CD14-positive monocyte (primary cell): ENCODE results near the gene ALDH3A2. TPM values are rescaled to one million over a fixed set of nuclear protein-coding genes. Genes with fewer than 3 reads are reported as not detected.
A peak's percentile ranks its signal among the peaks of the same experiment; 100 is the strongest.

Experiments
- DNase-seq, 3 donors: peaks; one replicate each; pipeline ENCODE4 v3.0.0-alpha.2; 2011 to 2022
- H2AFZ ChIP-seq: 2 replicates; pipeline ENCODE4 v1.6.0; 2012; ENCODE audit warnings: mild to moderate bottlenecking, low read depth, low read length, inconsistent platforms; ENCODE audit not compliant: insufficient read depth, poor library complexity, severe bottlenecking
- H3K27ac ChIP-seq, 2 donors: 1 replicate in 1 of 2; 2 replicates in 1 of 2; pipeline ENCODE4 v1.5.1; 2012 to 2013; ENCODE audit warnings: low read length in 2 of 2, control low read depth in 1 of 2, inconsistent platforms in 1 of 2, low read depth in 1 of 2, mild to moderate bottlenecking in 1 of 2
- H3K27me3 ChIP-seq, 2 donors: one replicate each; pipeline versions ENCODE4 v1.6.0 to v1.6.1; 2011 to 2013; ENCODE audit warnings: low read length in 2 of 2; ENCODE audit not compliant: control insufficient read depth in 2 of 2, insufficient read depth in 2 of 2
- H3K36me3 ChIP-seq, 2 donors: replicated peaks in 1 of 2; 1 replicate in 1 of 2; 2 replicates in 1 of 2; pipeline versions ENCODE4 v1.5.1 to v1.6.1; 2012 to 2013; ENCODE audit warnings: low read length in 2 of 2, control low read depth in 1 of 2, inconsistent platforms in 1 of 2, mild to moderate bottlenecking in 1 of 2; ENCODE audit not compliant: insufficient read depth in 2 of 2, control insufficient read depth in 1 of 2
- H3K4me1 ChIP-seq, 2 donors: 1 replicate in 1 of 2; 2 replicates in 1 of 2; pipeline versions ENCODE4 v1.5.1 to v1.6.1; 2012 to 2013; ENCODE audit warnings: low read length in 2 of 2, control low read depth in 1 of 2, inconsistent platforms in 1 of 2, mild to moderate bottlenecking in 1 of 2, moderate library complexity in 1 of 2; ENCODE audit not compliant: insufficient read depth in 2 of 2, control insufficient read depth in 1 of 2
- H3K4me2 ChIP-seq: replicated peaks from 2 replicates; pipeline ENCODE3; 2012; ENCODE audit warnings: low read length, moderate library complexity, mild to moderate bottlenecking; ENCODE audit not compliant: poor library complexity, severe bottlenecking; ENCODE audit errors: extremely low read depth
- H3K4me3 ChIP-seq, 3 experiments: fragments of 200-600 bp in 1 of 3; sonication (generic) in 1 of 3; replicated peaks in 1 of 3; 1 replicate in 2 of 3; 2 replicates in 1 of 3; pipeline ENCODE4 v1.5.1; 2011 to 2013; ENCODE audit warnings: low read length in 3 of 3, mild to moderate bottlenecking in 3 of 3, control low read depth in 2 of 3, low read depth in 2 of 3, inconsistent platforms in 1 of 3, moderate library complexity in 1 of 3
- H3K79me2 ChIP-seq: 2 replicates; pipeline ENCODE4 v1.6.0; 2012; ENCODE audit warnings: mild to moderate bottlenecking, control low read depth, inconsistent platforms, low read length, moderate library complexity; ENCODE audit not compliant: insufficient read depth
- H3K9ac ChIP-seq: 2 replicates; pipeline ENCODE4 v1.6.0; 2017; ENCODE audit warnings: low read length, mild to moderate bottlenecking; ENCODE audit not compliant: insufficient read depth, poor library complexity, severe bottlenecking
- H3K9me3 ChIP-seq, 2 donors: replicated peaks in 1 of 2; 1 replicate in 1 of 2; 2 replicates in 1 of 2; pipeline versions ENCODE4 v1.5.1 to v1.6.1; 2012 to 2013; ENCODE audit warnings: low read length in 2 of 2, control low read depth in 1 of 2; ENCODE audit not compliant: control insufficient read depth in 1 of 2, insufficient read depth in 1 of 2
- H4K20me1 ChIP-seq: 2 replicates; pipeline ENCODE4 v1.6.0; 2012; ENCODE audit warnings: mild to moderate bottlenecking, low read length, control low read depth, moderate library complexity; ENCODE audit not compliant: insufficient read depth
- H3K27ac Mint-ChIP-seq, 7 donors: one replicate each; pipeline ENCODE4 v1.8.0; 2020; ENCODE audit warnings: mild to moderate bottlenecking in 7 of 7, mixed read lengths in 7 of 7, moderate library complexity in 6 of 7, inconsistent platforms in 2 of 7
- H3K27me3 Mint-ChIP-seq, 3 donors: one replicate each; pipeline ENCODE4 v1.8.0; 2021 to 2022; ENCODE audit warnings: low read depth in 3 of 3, mild to moderate bottlenecking in 3 of 3, mixed read lengths in 3 of 3, moderate library complexity in 3 of 3, inconsistent platforms in 1 of 3
- H3K36me3 Mint-ChIP-seq, 2 donors: one replicate each; pipeline ENCODE4 v1.8.0; 2020; ENCODE audit warnings: mixed read lengths in 2 of 2, inconsistent platforms in 1 of 2, mild to moderate bottlenecking in 1 of 2
- H3K4me1 Mint-ChIP-seq: one replicate; pipeline ENCODE4 v1.8.0; 2020; ENCODE audit warnings: mild to moderate bottlenecking, mixed read lengths
- H3K4me3 Mint-ChIP-seq, 2 donors: one replicate each; pipeline ENCODE4 v1.8.0; 2020; ENCODE audit warnings: mild to moderate bottlenecking in 2 of 2, mixed read lengths in 2 of 2, moderate library complexity in 1 of 2
- H3K9me3 Mint-ChIP-seq, 7 donors: one replicate each; pipeline ENCODE4 v1.8.0; 2020 to 2022; ENCODE audit warnings: mixed read lengths in 7 of 7, mild to moderate bottlenecking in 6 of 7, moderate library complexity in 6 of 7, inconsistent platforms in 2 of 7
- WGBS: methylation state at CpG from one replicate; pipeline ENCODE4 v1.1.5; 2013; ENCODE audit warnings: missing lambda C conversion rate; ENCODE audit not compliant: insufficient coverage; 5-methylcytosine and 5-hydroxymethylcytosine counted together
- intact Hi-C, 2 donors: fragments of 100-400 bp; cut with micrococcal nuclease; formaldehyde crosslinking; loops; one replicate each; pipeline versions ENCODE4 v1.15.0 to v1.15.1; 2023
- polyA plus RNA-seq, 3 donors: library from polyadenylated mRNA; depleted of rRNA in 1 of 3; unstranded in 2 of 3; stranded (reverse) in 1 of 3; fragments of 300-500 nt in 2 of 3; fragments of >200 nt in 1 of 3; fragmentation: Illumina TruSeq in 2 of 3; gene quantifications; 1 replicate in 2 of 3; 2 replicates in 1 of 3; pipeline ENCODE4 v1.2.3, GENCODE V29; 2012 to 2021
- small RNA-seq: library from RNA; depleted of rRNA; stranded (forward); fragments of <200 nt; gene quantifications from one replicate; pipeline ENCODE3, GENCODE V24; 2012; ENCODE audit warnings: low read depth; ENCODE audit not compliant: insufficient read length
- TF ChIP-seq, protein P1 (sequence below): fragments of 200-600 bp; IDR thresholded peaks from one replicate; pipeline ENCODE4 v1.8.0; 2022; ENCODE audit warnings: antibody characterized with exemption, mild to moderate bottlenecking

The ALDH3A2 gene
- polyA plus RNA-seq, 3 donors: 22.5 to 58.0 (median 50.3) TPM

DNA sequence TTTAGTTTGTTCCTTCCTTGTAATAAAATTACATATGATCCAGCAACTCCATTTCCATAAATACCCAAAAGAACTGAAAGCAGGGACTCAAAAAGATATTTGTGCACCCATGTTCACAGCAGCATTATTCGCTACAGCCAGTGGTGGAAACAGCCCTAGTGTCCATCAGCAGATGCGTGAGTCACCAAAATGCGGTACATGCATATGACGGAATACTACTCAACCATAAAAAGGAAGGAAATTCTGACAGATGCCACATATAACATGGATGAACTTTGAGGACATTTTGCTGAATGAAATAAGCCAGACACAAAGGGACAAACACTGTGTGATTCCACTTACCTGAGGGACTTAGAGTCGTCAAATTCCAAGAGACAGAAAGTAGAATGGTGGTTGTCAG, 76.9 kb downstream of the ALDH3A2 start:
- 100% methylated on average over 1 of the region's 5 CpGs for WGBS
- peak overlapping the region; percentile 70 for H3K4me2 ChIP-seq

DNA sequence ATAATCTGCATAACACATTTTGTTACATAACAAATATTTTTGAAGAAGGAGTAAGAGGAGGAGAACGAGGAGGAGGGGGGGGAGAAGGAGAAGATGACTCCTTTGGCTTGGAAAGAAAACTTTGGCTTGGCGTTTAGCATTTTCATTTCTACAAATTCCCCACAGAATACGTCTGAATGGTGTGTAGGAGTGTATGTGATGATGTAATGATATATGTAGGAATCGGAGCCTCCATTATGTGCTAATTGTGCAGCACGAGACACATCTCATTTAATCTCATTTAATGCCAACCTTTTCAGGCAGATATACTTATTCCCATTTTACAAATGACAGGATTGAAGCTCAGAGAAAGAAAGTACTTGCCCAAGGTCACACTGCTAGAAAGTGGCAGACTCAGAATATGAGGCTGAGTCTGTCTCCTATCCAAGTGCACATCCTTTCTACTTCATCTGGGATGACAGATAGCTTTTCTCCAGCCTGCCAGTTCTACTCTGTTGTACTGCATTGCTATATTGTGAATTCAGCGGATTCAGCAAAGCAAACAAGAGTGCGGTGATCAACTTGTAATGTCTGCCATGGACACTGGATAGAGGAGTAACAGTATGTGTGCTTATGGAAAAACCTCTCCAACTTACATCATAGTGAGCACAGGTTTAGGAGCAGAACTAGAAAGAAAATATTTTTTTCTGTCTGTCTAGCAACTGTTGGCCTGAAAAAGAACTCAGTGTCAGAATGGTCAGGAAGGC, 78.3 kb downstream of the ALDH3A2 start:
- no peak overlapping the region for H3K4me3 Mint-ChIP-seq
- no peak for DNase-seq
- intact Hi-C loops: loop anchor here (5.0 to 10.0 kb wide), 2 partner anchors 35 to 82 kb away; partner anchors contain the start of gene ALDH3A2 (in 1 of the 2)
- H3K36me3 Mint-ChIP-seq: peaks cover 0 to 6% of the 10 kb centered on the region in 2 donors
- no peak overlapping the region for H3K27ac ChIP-seq
- no CpG with 5 or more reads among the region's 7 CpGs for WGBS
- H3K4me1 Mint-ChIP-seq: peaks cover 48% of the 10 kb centered on the region
- H3K4me1 ChIP-seq: peaks cover 38 to 44% of the 10 kb centered on the region in 2 donors
- H3K9ac ChIP-seq: no peak overlapping the region
- H3K9me3 ChIP-seq: no peaks in the 10 kb centered on the region
- H3K27me3 ChIP-seq: no peaks in the 10 kb centered on the region
- H3K27me3 Mint-ChIP-seq: peaks cover 0 to 5% (median 0%) of the 10 kb centered on the region in 3 donors
- H3K4me3 ChIP-seq: no peak overlapping the region
- H3K36me3 ChIP-seq: no peaks in the 10 kb centered on the region
- no peaks in the 10 kb centered on the region for H4K20me1 ChIP-seq
- no peaks in the 10 kb centered on the region for H3K79me2 ChIP-seq
- no peak overlapping the region for H3K4me2 ChIP-seq
- TF ChIP-seq, protein P1, sequence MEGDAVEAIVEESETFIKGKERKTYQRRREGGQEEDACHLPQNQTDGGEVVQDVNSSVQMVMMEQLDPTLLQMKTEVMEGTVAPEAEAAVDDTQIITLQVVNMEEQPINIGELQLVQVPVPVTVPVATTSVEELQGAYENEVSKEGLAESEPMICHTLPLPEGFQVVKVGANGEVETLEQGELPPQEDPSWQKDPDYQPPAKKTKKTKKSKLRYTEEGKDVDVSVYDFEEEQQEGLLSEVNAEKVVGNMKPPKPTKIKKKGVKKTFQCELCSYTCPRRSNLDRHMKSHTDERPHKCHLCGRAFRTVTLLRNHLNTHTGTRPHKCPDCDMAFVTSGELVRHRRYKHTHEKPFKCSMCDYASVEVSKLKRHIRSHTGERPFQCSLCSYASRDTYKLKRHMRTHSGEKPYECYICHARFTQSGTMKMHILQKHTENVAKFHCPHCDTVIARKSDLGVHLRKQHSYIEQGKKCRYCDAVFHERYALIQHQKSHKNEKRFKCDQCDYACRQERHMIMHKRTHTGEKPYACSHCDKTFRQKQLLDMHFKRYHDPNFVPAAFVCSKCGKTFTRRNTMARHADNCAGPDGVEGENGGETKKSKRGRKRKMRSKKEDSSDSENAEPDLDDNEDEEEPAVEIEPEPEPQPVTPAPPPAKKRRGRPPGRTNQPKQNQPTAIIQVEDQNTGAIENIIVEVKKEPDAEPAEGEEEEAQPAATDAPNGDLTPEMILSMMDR: no peak
- H3K9me3 Mint-ChIP-seq: peaks cover 0 to 2% (median 0%) of the 10 kb centered on the region in 7 donors
- H2AFZ ChIP-seq: no peak overlapping the region
- H3K27ac Mint-ChIP-seq: peak overlapping the region in 6 of 7 donors; percentile 26 to 92 (median 68)

More for the DNA sequence above, 76.9 kb downstream of the ALDH3A2 start:
- H3K79me2 ChIP-seq: no peaks in the 10 kb centered on the region
- H3K4me1 Mint-ChIP-seq: peaks cover 38% of the 10 kb centered on the region
- no peaks in the 10 kb centered on the region for H3K36me3 ChIP-seq
- H3K4me3 ChIP-seq: peak overlapping the region in 1 of 3 experiments; percentile 67
- H3K9me3 ChIP-seq: no peaks in the 10 kb centered on the region
- H3K9me3 Mint-ChIP-seq: peaks cover 0 to 2% (median 0%) of the 10 kb centered on the region in 7 donors
- peak overlapping the region; percentile 82 for H3K9ac ChIP-seq
- peaks cover 0 to 5% (median 0%) of the 10 kb centered on the region in 3 donors for H3K27me3 Mint-ChIP-seq
- no peaks in the 10 kb centered on the region for H4K20me1 ChIP-seq
- peak overlapping the region; percentile 73 to 91 for H3K27ac ChIP-seq
- DNase-seq: peak; percentile 80 to 88 (median 84)
- no peaks in the 10 kb centered on the region for H3K27me3 ChIP-seq
- H3K4me3 Mint-ChIP-seq: peak overlapping the region in 1 of 2 donors; percentile 78
- intact Hi-C loops: loop anchor here (5.0 to 10.0 kb wide), 2 partner anchors 37 to 81 kb away; partner anchors contain the start of gene ALDH3A2 (in 1 of the 2)
- TF ChIP-seq, protein P1: no peak
- peaks cover 0 to 6% of the 10 kb centered on the region in 2 donors for H3K36me3 Mint-ChIP-seq
- peak overlapping the region; percentile 75 for H2AFZ ChIP-seq
- H3K4me1 ChIP-seq: peaks cover 31 to 40% of the 10 kb centered on the region in 2 donors
- H3K27ac Mint-ChIP-seq: peak overlapping the region; percentile 92 to 98 (median 95)

Small RNA genes within 50 kb of the gene (small RNA-seq; reads per million reads assigned to genes)
- gene NMTRQ-TTG12-1 (not detected), gene RF00322 (not detected)

Other genes starting within 250 kb of the ALDH3A2 start
- gene RNF112, start 237.5 kb upstream of the ALDH3A2 start, polyA plus RNA-seq: under 1 TPM in 1 of 3 donors, not detected in 2; 0.57 TPM
- 1 to 10 TPM in 1 of 3 donors, under 1 TPM in 2; 0.44 to 2.0 (median 0.49) TPM for gene SLC47A1, start 114.9 kb upstream of the ALDH3A2 start, polyA plus RNA-seq
- not detected for gene SLC47A2, start 67.8 kb downstream of the ALDH3A2 start, polyA plus RNA-seq
- gene ALDH3A1, start 99.5 kb downstream of the ALDH3A2 start, polyA plus RNA-seq: not detected
- gene ULK2, start 219.2 kb downstream of the ALDH3A2 start, polyA plus RNA-seq: 10 to 100 TPM in 2 of 3 donors, 1 to 10 TPM in 1; 8.5 to 27.2 (median 12.3) TPM